K562 (cell line): ENCODE measurements around the gene CD19. TPM values are rescaled to one million over a fixed set of nuclear protein-coding genes. Genes with fewer than 3 reads are reported as not detected.

ENCODE experiments used
- ARID4B ChIP-seq: sonication (generic); formaldehyde crosslinking; IDR thresholded peaks from 2 replicates; pipeline ENCODE4 v1.8.0; 2022; ENCODE audit warnings: mild to moderate bottlenecking, missing genetic modification reagents
- HDAC2 ChIP-seq: fragments of 450-650 bp; IDR thresholded peaks from 2 replicates; pipeline ENCODE4 v1.6.1; 2016; ENCODE audit warnings: mild to moderate bottlenecking
- MED1 ChIP-seq: sonication (generic); formaldehyde crosslinking; IDR thresholded peaks from 2 replicates; pipeline ENCODE4 v1.8.1; 2023; ENCODE audit warnings: missing genetic modification reagents, borderline replicate concordance
- POLR2H ChIP-seq: IDR thresholded peaks from 2 replicates; pipeline ENCODE4 v1.6.1; 2016; ENCODE audit warnings: missing genetic modification characterization, low read depth, mild to moderate bottlenecking, control low read depth, missing compliant biosample characterization, moderate library complexity
- THRB ChIP-seq: fragments of 450-650 bp; formaldehyde crosslinking; conservative IDR thresholded peaks from 2 replicates; pipeline ENCODE4 v1.4.0; 2022; ENCODE audit warnings: mild to moderate bottlenecking, missing genetic modification characterization
- ZNF133 ChIP-seq: fragments of 250-450 bp; sonication (Bioruptor Pico); IDR thresholded peaks from 2 replicates; pipeline ENCODE4 v1.4.0; 2020; ENCODE audit warnings: mild to moderate bottlenecking
- ZNF146 ChIP-seq: IDR thresholded peaks from one replicate; pipeline ENCODE4 v1.6.1; 2018; ENCODE audit warnings: missing compliant biosample characterization; ENCODE audit not compliant: unreplicated experiment
- ZNF398 ChIP-seq: fragments of 250-450 bp; sonication (Bioruptor Pico); IDR thresholded peaks from 2 replicates; pipeline ENCODE4 v1.8.0; 2021; ENCODE audit warnings: moderate library complexity, mild to moderate bottlenecking, inconsistent platforms
- polyA plus RNA-seq, 8 experiments: library from polyadenylated mRNA; depleted of rRNA in 4 of 8; stranded (reverse) in 5 of 8; unstranded in 3 of 8; fragments of >200 nt; fragmentation: Nextera tagmentation in 2 of 8; fragmentation: Illumina TruSeq in 1 of 8; extraction: Ambion mirVana in 2 of 8; extraction: Trizol in 1 of 8; gene quantifications; 2 replicates each; pipeline versions ENCODE4 v1.2.1 to v1.2.3, GENCODE V29; 2011 to 2014; ENCODE audit warnings: inconsistent platforms in 1 of 8, missing spikeins in 1 of 8
- total RNA-seq, 7 experiments: library from RNA; depleted of rRNA in 6 of 7; stranded (reverse); fragments of >200 nt in 6 of 7; fragmentation: Illumina TruSeq in 2 of 7; extraction: Trizol in 2 of 7; gene quantifications; 2 replicates each; pipeline versions ENCODE4 v1.2.1 to v1.2.3, GENCODE V29; 2011 to 2021; ENCODE audit warnings: low replicate concordance in 1 of 7
- TF ChIP-seq, protein P1 (sequence below): sonication (generic); formaldehyde crosslinking; IDR thresholded peaks from 2 replicates; pipeline ENCODE4 v1.9.0; 2022; ENCODE audit warnings: mild to moderate bottlenecking, missing genetic modification reagents
- TF ChIP-seq, protein P2 (sequence below): fragments of 150-350 bp; IDR thresholded peaks from 2 replicates; pipeline ENCODE4 v1.6.1; 2014; ENCODE audit warnings: low read depth, mild to moderate bottlenecking, low read length, borderline replicate concordance

CD19 gene
- total and polyA plus RNA-seq, 9 of the 15 experiments (the other 6 are each of a cell fraction or from before 2014, with no cell fraction given) = 0.27 to 3.7 (median 2.0) TPM; not detected in 1

GRCh38 chr16:28935924-28936783 is 4.4 kb downstream of the CD19 start (continued):
- TF ChIP-seq ARID4B (CRISPR knock-in tag) (peak; percentile 68; the same call in 1 of the 2 replicates), ZNF133 (no peak), MED1 (CRISPR knock-in tag) (no peak), THRB (CRISPR knock-in tag) (no peak), ZNF146 (CRISPR knock-in tag) (no peak), ZNF398 (CRISPR knock-in tag) (no peak), HDAC2 (peak; percentile 65; the same call in 1 of the 2 replicates), POLR2H (tag) (peak; percentile 50; the same call in 1 of the 2 replicates)
- TF ChIP-seq, protein P1, sequence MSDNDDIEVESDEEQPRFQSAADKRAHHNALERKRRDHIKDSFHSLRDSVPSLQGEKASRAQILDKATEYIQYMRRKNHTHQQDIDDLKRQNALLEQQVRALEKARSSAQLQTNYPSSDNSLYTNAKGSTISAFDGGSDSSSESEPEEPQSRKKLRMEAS (CRISPR knock-in tag) = peak; percentile 97
- TF ChIP-seq, protein P2, sequence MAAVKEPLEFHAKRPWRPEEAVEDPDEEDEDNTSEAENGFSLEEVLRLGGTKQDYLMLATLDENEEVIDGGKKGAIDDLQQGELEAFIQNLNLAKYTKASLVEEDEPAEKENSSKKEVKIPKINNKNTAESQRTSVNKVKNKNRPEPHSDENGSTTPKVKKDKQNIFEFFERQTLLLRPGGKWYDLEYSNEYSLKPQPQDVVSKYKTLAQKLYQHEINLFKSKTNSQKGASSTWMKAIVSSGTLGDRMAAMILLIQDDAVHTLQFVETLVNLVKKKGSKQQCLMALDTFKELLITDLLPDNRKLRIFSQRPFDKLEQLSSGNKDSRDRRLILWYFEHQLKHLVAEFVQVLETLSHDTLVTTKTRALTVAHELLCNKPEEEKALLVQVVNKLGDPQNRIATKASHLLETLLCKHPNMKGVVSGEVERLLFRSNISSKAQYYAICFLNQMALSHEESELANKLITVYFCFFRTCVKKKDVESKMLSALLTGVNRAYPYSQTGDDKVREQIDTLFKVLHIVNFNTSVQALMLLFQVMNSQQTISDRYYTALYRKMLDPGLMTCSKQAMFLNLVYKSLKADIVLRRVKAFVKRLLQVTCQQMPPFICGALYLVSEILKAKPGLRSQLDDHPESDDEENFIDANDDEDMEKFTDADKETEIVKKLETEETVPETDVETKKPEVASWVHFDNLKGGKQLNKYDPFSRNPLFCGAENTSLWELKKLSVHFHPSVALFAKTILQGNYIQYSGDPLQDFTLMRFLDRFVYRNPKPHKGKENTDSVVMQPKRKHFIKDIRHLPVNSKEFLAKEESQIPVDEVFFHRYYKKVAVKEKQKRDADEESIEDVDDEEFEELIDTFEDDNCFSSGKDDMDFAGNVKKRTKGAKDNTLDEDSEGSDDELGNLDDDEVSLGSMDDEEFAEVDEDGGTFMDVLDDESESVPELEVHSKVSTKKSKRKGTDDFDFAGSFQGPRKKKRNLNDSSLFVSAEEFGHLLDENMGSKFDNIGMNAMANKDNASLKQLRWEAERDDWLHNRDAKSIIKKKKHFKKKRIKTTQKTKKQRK = no peak
